ENCODE data around the gene KRTCAP2.
"Not testable (repeated sequence)": the region's sequence is repeated elsewhere in the genome, so short reads cannot be mapped to it uniquely, and the experiment has no call there.

The KRTCAP2 gene

DNA sequence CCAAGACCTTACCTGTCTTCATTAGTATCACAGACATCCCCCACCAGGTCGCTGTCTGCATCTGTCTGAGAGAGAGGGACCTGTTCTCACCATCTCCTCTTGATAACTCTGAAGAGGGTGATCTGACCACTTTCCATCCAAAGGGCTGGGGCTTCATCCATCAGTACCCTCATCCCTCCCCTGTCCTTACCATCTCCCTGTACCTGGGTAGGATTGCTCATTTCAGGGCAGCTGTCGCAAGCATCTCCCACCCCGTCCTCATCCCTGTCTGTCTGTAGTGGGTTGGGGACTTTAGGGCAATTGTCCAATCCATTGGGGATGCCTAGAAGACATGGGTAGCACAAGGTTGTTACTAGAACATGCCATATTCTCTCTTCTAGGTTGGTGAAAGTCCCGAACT, 26.7 kb upstream of the KRTCAP2 start:
- DNase-seq (ENCODE audit: low spot score), result no peak

DNA sequence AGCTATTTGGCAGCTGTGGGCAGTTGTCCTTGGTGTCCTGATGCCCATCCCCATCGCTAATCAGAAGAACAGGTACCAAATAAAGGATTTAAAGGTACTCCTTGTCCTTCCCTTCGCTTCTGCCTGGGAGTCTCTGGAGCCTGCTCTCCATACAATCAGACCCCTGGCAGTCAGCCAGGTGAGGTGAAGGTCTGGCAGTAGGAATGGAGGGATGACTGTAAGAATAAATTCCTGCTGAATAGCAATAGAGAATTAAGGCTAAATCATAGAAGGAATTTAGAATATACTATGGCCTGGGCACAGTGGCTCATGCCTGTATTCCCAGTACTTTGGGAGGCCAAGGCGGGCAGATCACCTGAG, 25.4 kb upstream of the KRTCAP2 start:
- no peak for DNase-seq (ENCODE audit: low spot score)

- DNase-seq (ENCODE audit: low spot score), result no peak
Measured at GRCh38 chr1:155197901-155198546, 24.9 kb upstream of the KRTCAP2 start.

DNA sequence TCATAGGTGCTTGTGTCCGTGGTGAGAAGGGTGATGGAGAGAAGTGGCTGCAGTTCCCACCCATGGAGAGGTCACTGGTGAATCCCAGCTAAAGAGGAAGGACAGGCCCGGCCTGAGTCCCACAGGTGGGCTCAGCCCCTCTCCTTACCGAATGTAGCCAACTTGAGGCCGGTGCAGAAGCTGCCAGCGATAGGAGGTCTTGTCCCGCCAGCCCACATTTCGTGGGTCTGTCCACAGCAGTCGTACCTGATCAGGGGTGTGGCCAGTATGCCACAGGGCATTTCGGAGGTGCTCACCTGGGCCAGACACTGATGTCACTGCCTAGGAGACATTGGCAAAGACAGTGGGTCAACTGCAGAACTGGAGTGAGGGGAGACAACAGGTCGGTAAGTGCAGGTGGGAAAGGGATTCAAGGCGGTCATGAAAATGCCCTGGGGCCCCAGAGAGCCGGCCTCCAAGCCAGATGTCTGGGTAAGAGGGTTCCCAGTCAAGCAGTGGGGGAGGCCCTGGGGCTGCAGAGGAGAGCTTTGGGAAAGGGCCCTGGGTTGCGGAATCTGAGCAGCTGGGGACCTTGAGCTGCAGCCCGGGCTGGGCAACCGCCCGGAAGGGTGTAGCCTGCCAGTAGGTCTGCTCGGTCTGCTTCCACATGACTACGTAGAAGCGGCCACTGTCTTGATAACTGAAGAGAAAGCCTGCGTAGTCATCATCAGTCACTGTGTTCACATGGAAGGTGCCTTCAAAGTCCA, 24.0 kb upstream of the KRTCAP2 start:
- no peak for DNase-seq (ENCODE audit: low spot score)

GRCh38 chr1:155196103-155196892, 23.2 kb upstream of the KRTCAP2 start:
- DNase-seq (ENCODE audit: low spot score), result no peak

- no peak for DNase-seq (ENCODE audit: low spot score)
Measured at GRCh38 chr1:155195201-155196102, 22.3 kb upstream of the KRTCAP2 start.

- not testable (repeated sequence) for DNase-seq (ENCODE audit: low spot score)
Measured at GRCh38 chr1:155193991-155194240, 20.8 kb upstream of the KRTCAP2 start.

- peak; percentile 84 for DNase-seq (ENCODE audit: low spot score)
Measured at GRCh38 chr1:155193275-155193990, 20.3 kb upstream of the KRTCAP2 start.

DNA sequence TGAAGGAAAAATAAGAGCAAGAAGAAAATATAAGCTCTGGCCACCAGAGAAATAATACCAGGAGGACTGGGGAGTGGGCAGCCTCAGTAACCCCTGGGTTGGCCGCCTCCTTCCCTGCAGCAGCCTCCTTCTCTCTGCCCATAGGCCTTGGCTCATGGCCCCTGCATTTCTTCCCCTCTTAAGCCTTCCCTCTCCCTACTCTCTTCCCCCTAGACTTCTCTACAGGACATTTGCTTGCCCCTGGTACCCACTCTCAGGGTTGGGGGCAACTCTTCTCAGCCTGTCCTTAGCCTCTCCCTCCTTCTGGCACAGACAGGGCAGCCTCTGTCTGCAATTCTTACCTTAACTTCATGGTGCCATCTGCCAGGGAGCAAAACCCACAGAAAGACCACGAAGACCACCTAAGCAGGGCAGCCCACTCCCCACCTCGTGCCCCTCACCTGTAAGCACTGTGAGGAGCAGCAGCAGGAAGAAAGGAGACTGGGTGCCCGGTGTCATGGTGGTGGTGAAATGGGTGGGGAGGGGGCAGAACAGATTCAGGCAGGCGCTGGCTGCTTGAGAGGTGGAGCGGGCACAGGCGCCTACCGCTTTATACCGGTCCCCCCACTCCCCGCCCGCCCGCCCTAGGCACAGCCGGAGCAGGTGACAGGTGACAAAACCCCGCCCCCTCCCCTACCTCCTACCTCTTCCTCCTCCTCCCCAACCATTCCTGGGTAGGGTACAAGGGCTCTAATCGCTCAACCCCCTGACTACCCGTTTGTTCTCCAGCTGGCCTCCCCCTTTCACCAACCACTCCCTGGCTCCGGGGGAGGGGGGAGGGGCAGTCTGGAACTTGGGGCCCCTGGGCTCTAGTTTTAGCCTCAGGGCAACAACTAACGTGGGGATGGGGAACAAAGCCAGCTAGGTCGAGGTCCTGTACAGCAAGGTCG, 19.5 kb upstream of the KRTCAP2 start:
- no peak for DNase-seq (ENCODE audit: low spot score)

DNA sequence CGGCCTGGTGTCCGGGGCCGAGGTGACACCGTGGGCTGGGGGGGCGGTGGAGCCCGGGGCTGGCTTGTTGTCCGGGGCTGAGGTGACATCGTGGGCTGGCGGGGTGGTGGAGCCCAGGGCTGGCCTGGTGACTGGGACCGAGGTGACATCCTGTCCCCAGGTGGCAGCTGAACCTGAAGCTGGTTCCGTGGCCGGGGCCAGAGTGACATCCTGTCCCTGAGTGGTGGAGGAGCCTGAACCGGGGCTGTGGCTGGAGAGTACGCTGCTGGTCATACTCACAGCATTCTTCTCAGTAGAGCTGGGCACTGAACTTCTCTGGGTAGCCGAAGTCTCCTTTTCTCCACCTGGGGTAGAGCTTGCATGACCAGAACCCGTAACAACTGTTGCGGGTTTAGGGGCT, 18.8 kb upstream of the KRTCAP2 start:
- no peak for DNase-seq (ENCODE audit: low spot score)

DNA sequence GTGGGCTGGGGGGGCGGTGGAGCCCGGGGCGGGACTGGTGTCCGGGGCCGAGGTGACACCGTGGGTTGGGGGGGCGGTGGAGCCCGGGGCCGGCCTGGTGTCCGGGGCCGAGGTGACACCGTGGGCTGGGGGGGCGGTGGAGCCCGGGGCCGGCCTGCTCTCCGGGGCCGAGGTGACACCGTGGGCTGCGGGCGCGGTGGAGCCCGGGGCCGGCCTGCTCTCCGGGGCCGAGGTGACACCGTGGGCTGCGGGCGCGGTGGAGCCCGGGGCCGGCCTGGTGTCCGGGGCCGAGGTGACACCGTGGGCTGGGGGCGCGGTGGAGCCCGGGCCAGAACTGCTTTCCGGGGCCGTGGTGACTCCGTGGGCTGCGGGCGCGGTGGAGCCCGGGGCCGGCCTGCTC, 16.8 kb upstream of the KRTCAP2 start:
- not testable (repeated sequence) for DNase-seq (ENCODE audit: low spot score)

DNA sequence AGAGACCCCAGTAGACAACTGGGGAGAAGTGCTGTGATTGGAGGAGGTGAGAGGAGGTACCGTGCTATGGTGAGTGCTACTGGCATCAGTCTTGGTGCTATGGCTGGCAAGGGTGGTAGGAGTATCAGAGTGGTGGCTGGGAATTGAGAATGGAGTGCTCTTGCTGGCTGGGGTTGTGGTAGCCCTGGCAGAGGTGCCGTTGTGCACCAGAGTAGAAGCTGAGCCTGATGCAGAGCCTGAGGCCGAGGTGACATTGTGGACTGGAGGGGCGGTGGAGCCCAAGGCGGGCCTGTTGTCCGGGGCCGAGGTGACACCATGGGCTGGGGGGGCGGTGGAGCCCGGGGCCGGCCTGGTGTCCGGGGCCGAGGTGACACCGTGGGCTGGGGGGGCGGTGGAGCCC, 15.2 kb upstream of the KRTCAP2 start:
- DNase-seq (ENCODE audit: low spot score), result no peak

GRCh38 chr1:155187456-155187891, 14.4 kb upstream of the KRTCAP2 start:
- no peak for DNase-seq (ENCODE audit: low spot score)

- no peak for DNase-seq (ENCODE audit: low spot score)
Measured at GRCh38 chr1:155186794-155187455, 13.8 kb upstream of the KRTCAP2 start.

- DNase-seq (ENCODE audit: low spot score), result no peak
Measured at GRCh38 chr1:155186067-155186793, 13.1 kb upstream of the KRTCAP2 start.

GRCh38 chr1:155185783-155186066, 12.6 kb upstream of the KRTCAP2 start:
- DNase-seq (ENCODE audit: low spot score), result no peak

- no peak for DNase-seq (ENCODE audit: low spot score)
Measured at GRCh38 chr1:155184835-155185782, 12.0 kb upstream of the KRTCAP2 start.

DNA sequence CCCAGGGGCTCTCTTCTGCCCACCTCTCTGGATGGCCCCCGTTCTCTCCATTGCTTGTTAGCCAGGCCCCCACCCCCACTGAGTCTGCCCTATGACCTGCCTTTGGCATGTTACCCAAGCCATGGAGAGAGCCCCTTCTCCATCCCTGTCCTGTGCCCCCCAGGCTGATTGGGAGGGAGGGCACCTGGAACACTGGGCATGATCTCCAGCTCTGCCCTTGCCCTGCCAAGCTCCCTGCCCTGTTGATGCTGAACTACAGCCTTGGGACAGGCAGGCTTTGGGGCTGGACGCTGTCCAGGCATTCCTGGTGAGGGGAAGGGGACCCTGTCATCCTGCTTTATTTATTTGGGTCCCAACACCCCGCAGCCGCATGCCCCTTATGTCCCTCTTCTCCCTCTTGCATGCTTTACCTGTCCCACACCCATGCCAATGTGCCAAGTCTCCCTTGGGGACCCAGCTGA, 11.3 kb upstream of the KRTCAP2 start:
- DNase-seq (ENCODE audit: low spot score), result no peak
